Measurements from ENCODE around the gene HOXD8.
A peak's percentile ranks its signal among the peaks of the same experiment; 100 is the strongest.

Gene HOXD8

GRCh38 chr2:176105730-176106580 lies 23.6 kb upstream of the HOXD8 start (continued):
- TF ChIP-seq ZNF843 (tag by site-specific recombination; IDR thresholded peaks at IDR 0.05): no peak
- TF ChIP-seq ZNF148 (tag by site-specific recombination; IDR thresholded peaks at IDR 0.05; ENCODE audit: borderline replicate concordance): no peak
- peak; percentile 43; the same call in 1 of the 2 replicates for TF ChIP-seq KLF7 (tag by site-specific recombination; IDR thresholded peaks at IDR 0.05; ENCODE audit: borderline replicate concordance)
- TF ChIP-seq ZNF76 (tag by site-specific recombination; IDR thresholded peaks at IDR 0.05; ENCODE audit: borderline replicate concordance, low read depth): 0 out of 2 replicates have a peak, but pooled peaks have one; percentile 6
- TF ChIP-seq ZNF223 (tag by site-specific recombination; IDR thresholded peaks at IDR 0.05): no peak
- no peak for TF ChIP-seq ZNF707 (tag by site-specific recombination; IDR thresholded peaks at IDR 0.05)
- peak; percentile 11; the same call in 1 of the 2 replicates for TF ChIP-seq PATZ1 (tag by site-specific recombination; IDR thresholded peaks at IDR 0.05)
- peak; percentile 100 for TF ChIP-seq PRDM1 (tag by site-specific recombination; IDR thresholded peaks at IDR 0.05)
- TF ChIP-seq ZFP37 (tag by site-specific recombination; IDR thresholded peaks at IDR 0.05): 0 out of 2 replicates have a peak, but pooled peaks have one; percentile 29
- TF ChIP-seq BCL6B (tag by site-specific recombination; IDR thresholded peaks at IDR 0.05): no peak
- TF ChIP-seq ZNF777 (tag by site-specific recombination; IDR thresholded peaks at IDR 0.05; ENCODE audit: borderline replicate concordance): no peak
- TF ChIP-seq ZNF302 (tag by site-specific recombination; IDR thresholded peaks at IDR 0.05; ENCODE audit: low read depth): no peak
- peak; percentile 90; the same call in 1 of the 2 replicates for TF ChIP-seq ZNF768 (tag by site-specific recombination; IDR thresholded peaks at IDR 0.05)
- peak; percentile 82 for TF ChIP-seq ZBTB17 (tag by site-specific recombination; IDR thresholded peaks at IDR 0.05)
- TF ChIP-seq ZNF501 (tag by site-specific recombination; IDR thresholded peaks at IDR 0.05): 0 out of 2 replicates have a peak, but pooled peaks have one; percentile 53
- TF ChIP-seq ZNF624 (tag by site-specific recombination; IDR thresholded peaks at IDR 0.05): no peak; the same call in 1 of the 2 replicates
- TF ChIP-seq ZNF311 (tag by site-specific recombination; IDR thresholded peaks at IDR 0.05; ENCODE audit: borderline replicate concordance): no peak
- TF ChIP-seq ZFP41 (tag by site-specific recombination; IDR thresholded peaks at IDR 0.05; ENCODE audit: borderline replicate concordance): no peak
- no peak for TF ChIP-seq ZNF426 (tag by site-specific recombination; IDR thresholded peaks at IDR 0.05)
- TF ChIP-seq ZNF324 (tag by site-specific recombination; IDR thresholded peaks at IDR 0.05): no peak
- TF ChIP-seq ZNF26 (tag by site-specific recombination; IDR thresholded peaks at IDR 0.05): no peak
- TF ChIP-seq ZBTB20 (tag by site-specific recombination; IDR thresholded peaks at IDR 0.05): peak; percentile 60
- TF ChIP-seq EGR2 (tag by site-specific recombination; IDR thresholded peaks at IDR 0.05; ENCODE audit: low read depth): no peak
- peak; percentile 99 for TF ChIP-seq ZNF366 (tag by site-specific recombination; conservative IDR thresholded peaks at IDR 0.05)
- TF ChIP-seq ZNF350 (tag by site-specific recombination; IDR thresholded peaks at IDR 0.05): no peak
